Activated naive CD8-positive, alpha-beta T cell (primary cell): Measurements from ENCODE around the gene PRDM16.

Experiments
- H3K27ac Mint-ChIP-seq: one replicate; pipeline ENCODE4 v1.8.0; 2021; ENCODE audit warnings: mixed read lengths
- H3K27me3 Mint-ChIP-seq: one replicate; pipeline ENCODE4 v1.8.0; 2021; ENCODE audit warnings: mixed read lengths
- H3K36me3 Mint-ChIP-seq: one replicate; pipeline ENCODE4 v1.8.0; 2021; ENCODE audit warnings: mixed read lengths
- H3K4me1 Mint-ChIP-seq: one replicate; pipeline ENCODE4 v1.8.0; 2021; ENCODE audit warnings: low read depth, mixed read lengths
- H3K4me3 Mint-ChIP-seq: one replicate; pipeline ENCODE4 v1.8.0; 2021; ENCODE audit warnings: mild to moderate bottlenecking, mixed read lengths
- H3K9me3 Mint-ChIP-seq: one replicate; pipeline ENCODE4 v1.8.0; 2021; ENCODE audit warnings: low read depth, mixed read lengths

The PRDM16 gene

DNA sequence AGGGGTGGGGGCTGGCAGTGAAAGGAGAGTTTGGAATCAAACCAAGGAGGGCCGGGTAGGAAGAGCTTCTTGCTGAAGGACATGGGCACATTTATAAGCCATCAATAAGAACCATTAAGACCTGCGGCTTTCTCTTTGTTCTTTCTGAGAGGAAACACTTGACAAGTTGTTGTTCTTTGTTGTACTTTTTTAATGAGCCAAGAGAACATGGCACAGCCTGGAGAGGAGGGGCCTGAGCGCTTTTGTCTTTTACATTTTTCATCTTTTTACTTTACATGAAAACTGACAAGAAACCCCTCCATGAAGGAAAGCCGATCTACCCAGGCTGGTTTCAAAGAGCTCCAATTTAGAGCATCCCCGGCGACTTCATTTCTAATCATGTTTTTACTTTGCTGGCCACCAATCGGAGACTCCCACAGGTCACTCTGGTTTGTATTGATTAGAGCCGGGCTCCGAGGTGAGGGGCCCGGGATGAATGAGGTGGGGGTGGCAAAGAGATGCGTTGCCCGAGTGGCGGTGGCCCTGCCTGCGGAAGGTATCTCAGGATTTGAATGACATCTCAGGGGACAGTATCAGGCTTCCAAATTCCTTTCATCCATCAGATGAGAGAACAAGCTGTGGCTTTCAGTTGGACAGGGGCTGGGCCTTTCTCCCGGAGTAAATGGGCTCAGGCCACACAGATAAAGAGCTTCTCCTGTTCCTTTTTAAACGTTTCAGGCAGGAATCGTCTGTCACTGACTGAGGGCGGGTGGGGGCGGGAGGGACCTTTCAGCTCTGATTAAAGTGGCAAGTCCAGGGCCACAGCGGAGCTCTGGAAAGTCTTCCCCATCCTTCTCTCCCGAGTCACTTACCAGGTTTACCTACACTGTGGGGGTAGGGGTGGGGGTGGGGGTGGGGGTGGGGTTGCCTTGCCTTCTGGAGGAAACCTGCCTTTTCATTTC, 246.7 kb downstream of the PRDM16 start:
- Mint-ChIP-seq H3K4me3 (no peak overlapping the region), H3K4me1 (peaks cover 12% of the 10 kb centered on the region), H3K36me3 (no peaks in the 10 kb centered on the region), H3K27me3 (peaks cover 2% of the 10 kb centered on the region), H3K27ac (peak overlapping the region; percentile 87), H3K9me3 (no peaks in the 10 kb centered on the region)

DNA sequence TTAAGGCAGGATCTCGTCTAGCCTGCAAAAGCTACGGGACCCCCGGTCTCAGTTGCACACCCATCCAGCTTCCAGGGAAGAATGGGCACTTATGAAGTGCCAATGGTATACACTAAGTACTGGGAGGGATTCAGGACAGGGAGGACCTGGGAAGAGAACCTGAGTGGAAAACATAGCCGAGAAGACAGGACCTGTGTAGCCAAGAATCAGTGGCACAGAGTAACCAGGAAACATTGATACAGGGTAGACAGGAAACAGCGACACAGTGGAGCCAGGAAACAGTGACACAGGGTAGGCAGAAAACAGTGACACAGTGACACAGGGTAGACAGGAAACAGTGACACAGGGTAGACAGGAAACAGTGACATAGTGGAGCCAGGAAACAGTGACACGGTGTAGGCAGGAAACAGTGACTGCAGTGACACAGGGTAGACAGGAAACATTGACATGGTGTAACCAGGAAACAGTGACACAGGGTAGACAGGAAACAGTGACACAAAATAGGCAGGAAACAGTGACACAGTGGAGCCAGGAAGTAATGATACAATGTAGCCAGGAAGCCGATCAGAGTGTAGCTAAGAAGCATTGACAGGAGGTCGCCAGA, 247.4 kb downstream of the PRDM16 start:
- Mint-ChIP-seq H3K4me1 (peaks cover 12% of the 10 kb centered on the region), H3K4me3 (no peak overlapping the region), H3K36me3 (no peaks in the 10 kb centered on the region), H3K27ac (peak overlapping the region; percentile 87), H3K9me3 (no peaks in the 10 kb centered on the region), H3K27me3 (no peaks in the 10 kb centered on the region)

DNA sequence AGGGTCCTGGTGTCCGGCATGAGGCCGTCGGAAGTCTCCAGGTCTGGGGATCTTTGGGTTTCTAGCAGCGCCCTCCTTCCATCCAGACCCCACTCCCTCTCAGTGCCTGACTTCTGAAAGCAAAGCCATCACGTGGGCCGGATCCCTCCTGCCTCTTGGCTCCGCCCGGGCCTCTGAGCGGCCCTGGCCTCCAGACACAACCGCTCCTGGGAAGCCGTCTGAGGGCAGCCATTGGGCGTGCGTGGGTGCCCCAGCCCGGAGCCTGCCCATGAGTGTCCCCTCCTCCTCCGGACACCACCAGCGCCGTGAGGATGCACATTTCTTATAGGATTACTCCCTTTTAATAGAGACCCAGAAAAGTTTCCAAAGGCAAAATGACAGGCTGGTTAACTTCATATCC, 248.5 kb downstream of the PRDM16 start:
- Mint-ChIP-seq H3K36me3 (no peaks in the 10 kb centered on the region), H3K4me3 (no peak overlapping the region), H3K4me1 (peaks cover 12% of the 10 kb centered on the region), H3K27me3 (no peaks in the 10 kb centered on the region), H3K27ac (no peak overlapping the region), H3K9me3 (no peaks in the 10 kb centered on the region)

DNA sequence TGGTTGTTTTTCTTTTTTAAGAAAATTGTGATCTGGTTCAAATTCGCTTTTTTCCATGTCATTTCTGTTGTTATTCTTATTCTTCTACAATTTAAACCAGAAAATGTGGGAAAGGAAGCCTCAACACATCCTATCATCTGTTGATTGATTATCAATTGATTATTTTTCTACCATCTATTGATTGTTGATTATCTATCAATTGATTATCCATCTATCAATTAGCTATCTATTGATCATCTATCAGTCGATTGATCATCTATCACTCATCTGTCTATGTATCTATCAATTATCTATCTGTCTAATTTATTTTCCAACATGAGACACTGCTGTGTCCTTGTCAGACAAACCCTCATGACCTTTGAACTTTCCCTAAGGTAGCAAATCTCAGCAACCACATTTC, 249.3 kb downstream of the PRDM16 start:
- H3K4me3 Mint-ChIP-seq, result no peak overlapping the region
- H3K36me3 Mint-ChIP-seq, result no peaks in the 10 kb centered on the region
- no peaks in the 10 kb centered on the region for H3K9me3 Mint-ChIP-seq
- peaks cover 7% of the 10 kb centered on the region for H3K4me1 Mint-ChIP-seq
- no peaks in the 10 kb centered on the region for H3K27me3 Mint-ChIP-seq
- peak overlapping the region; percentile 10 for H3K27ac Mint-ChIP-seq

DNA sequence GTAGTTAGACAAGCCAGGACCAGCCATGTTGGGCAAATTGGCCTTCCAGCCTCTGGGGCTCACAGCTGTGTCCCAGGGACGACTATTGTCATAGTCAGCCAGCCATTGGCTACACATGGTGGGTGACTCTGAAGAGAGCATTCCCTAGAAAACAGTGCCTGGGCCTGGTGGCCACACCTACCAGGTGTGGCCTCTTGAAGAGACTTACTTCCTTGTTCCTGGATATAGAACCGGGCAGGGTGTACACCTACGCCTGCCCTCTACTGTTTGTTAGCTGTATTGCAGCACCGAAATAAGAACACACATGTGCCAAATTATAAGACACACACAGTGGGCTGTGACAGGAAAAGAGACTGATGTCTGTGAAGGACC, 250.9 kb downstream of the PRDM16 start:
- Mint-ChIP-seq H3K27me3 (peaks cover 2% of the 10 kb centered on the region), H3K4me1 (peaks cover 7% of the 10 kb centered on the region), H3K27ac (peak overlapping the region; percentile 78), H3K9me3 (no peaks in the 10 kb centered on the region), H3K36me3 (no peaks in the 10 kb centered on the region), H3K4me3 (no peak overlapping the region)

DNA sequence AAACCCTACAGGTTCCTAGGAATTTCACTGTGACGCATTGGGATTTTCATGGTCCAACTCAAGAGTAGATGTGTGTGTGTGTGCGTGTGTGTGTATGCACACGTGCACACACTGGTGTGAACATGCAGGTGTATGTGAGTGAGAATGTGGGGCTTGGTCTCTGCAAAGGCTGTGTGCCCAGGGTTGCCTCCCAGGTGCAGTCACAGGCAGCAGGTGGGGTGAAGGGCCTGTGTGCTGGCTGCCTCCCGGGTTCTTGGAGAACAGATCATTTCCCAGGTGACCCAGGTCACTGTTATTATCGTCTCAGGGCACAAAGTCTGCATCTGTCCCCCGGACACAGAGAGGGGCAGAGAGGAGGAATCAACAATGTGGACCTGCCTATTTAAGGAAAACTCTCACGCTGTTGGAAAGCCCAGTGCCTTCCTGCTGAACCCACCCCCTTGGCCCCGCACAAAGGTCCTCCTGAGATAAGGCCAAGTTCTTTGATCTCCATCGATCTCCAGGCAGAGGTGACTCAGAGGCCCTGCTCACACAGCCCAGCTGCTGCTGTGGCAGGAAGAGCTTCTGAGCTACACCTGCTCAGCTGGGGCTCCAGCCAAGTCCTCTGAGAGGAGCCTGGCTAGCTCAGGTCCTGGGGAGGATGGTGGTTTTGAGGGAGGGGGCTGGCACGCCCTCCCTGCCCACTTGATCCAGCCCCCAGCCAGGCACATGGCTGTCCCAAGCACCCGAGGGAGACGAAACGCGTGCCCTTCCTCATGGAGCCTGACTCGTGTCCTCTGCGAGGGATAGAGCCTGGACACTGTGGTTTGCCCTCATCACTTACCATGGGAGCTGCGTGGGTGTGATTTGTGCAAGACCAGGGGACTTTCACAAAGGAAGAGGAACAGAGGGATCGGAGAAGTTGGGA, 251.5 kb downstream of the PRDM16 start:
- Mint-ChIP-seq H3K27ac (peak overlapping the region; percentile 78), H3K4me3 (no peak overlapping the region), H3K27me3 (peaks cover 2% of the 10 kb centered on the region), H3K36me3 (no peaks in the 10 kb centered on the region), H3K4me1 (peaks cover 7% of the 10 kb centered on the region), H3K9me3 (no peaks in the 10 kb centered on the region)

DNA sequence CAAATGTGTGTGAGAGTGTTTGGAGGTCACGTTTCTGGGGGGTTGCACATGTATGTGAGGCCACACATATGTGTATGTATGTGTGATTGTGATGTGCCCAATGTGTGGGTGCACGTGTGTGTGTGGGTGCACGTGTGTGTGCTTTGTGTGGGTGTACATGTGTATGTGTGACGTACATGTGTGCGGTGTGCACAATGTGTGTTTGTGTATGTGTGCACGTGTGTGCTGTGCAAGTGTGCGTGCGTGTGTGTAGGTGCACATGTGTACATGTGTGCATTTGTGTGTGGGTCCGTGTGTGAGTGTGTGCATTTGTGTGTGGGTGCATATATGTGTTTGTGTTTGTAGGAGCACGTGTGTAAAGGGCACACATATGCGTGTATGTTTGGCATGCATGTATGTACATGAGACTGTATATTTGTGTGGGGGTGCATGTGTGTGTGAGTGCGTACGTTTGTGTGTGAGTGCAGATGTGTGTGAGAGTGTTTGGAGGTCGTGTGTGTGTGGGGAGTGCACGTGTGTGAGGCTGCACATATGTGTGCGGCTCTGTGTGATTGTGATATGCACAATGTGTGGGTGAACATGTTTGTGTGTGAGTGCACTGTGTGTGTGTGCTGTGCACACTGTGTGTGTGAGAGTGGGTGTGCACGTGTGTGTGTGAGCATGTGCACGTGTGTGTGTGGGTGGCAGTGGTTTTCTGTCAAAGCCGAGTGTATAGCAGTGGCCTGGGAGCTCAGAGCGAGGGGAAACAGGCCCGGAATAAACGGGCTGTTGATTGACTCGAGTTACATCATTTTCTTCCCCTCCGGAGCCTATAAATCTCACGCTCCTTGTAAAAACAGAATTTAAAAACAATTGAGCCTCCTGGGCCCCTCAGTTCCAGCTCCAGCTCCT, 252.8 kb downstream of the PRDM16 start:
- peaks cover 2% of the 10 kb centered on the region for H3K4me1 Mint-ChIP-seq
- no peak overlapping the region for H3K4me3 Mint-ChIP-seq
- H3K27ac Mint-ChIP-seq, result no peak overlapping the region
- H3K36me3 Mint-ChIP-seq, result no peaks in the 10 kb centered on the region
- no peaks in the 10 kb centered on the region for H3K9me3 Mint-ChIP-seq
- peaks cover 4% of the 10 kb centered on the region for H3K27me3 Mint-ChIP-seq

DNA sequence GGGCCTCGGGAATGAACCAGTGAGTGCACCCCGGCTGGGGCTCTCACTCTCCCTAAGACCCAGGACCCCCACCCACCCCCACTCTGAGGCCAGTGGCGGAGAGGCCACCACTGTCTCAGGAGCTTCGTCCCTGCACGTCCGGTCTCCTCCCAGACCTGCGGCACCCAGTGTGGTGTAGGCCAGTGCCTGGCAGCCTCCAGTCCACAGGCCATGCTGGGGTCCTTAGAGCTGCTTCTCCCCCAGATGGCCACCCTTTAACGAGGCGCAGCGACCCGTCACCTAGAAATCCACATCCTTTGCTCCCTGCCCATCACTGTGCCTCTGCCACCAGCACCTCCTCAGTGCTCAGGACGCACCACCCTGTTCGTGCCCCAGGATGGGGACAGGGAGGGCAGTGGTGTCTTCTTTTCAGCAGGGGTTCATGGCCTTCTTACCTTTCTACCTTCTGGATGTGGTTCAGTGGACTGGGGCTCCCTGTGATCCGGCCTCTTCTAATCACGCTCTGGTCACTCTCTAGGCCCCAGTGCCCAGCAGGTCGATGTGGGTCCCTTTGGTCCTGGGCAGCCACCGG, 253.5 kb downstream of the PRDM16 start:
- H3K4me1 Mint-ChIP-seq, result peaks cover 1% of the 10 kb centered on the region
- H3K4me3 Mint-ChIP-seq, result no peak overlapping the region
- H3K27ac Mint-ChIP-seq, result no peak overlapping the region
- H3K9me3 Mint-ChIP-seq, result no peaks in the 10 kb centered on the region
- peaks cover 4% of the 10 kb centered on the region for H3K27me3 Mint-ChIP-seq
- no peaks in the 10 kb centered on the region for H3K36me3 Mint-ChIP-seq

DNA sequence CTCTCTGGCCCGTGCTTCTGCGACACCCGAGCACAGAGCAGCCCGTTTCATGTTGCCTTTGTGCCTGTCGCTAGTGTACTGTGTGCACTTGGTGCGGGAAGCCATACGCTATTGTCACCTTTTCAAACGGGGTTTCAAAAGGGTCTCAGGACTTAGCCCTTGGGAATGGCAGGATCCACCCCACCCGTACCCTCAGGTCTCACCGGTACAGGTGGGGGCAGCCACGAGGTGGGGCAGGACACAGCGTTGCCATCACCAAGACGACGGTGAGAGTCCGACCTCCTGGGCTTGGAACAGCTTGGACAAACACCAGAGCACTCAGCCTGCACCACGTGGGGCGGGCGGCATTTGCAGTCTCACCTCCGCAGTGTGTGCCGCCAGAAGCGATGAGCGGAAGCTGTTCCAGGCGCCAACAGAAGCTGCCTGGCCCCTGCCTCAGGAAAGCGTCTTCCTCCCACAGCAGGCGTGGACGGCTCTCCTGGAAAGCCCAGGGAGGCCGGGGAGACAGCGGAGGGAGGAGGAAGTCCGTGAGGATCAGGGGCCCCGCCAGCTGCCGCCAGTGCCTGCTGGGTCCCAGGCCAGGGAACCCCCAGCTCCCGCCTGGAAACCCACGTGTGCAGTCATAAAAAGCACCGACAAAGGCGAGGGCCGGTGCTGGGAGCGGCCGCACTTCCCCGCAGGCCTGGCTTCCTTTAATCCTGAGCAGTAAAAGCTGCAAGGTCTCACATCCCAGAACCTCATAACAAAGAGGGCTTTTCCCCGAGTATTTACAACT, 254.2 kb downstream of the PRDM16 start:
- H3K27ac Mint-ChIP-seq, result no peak overlapping the region
- H3K36me3 Mint-ChIP-seq, result no peaks in the 10 kb centered on the region
- no peaks in the 10 kb centered on the region for H3K9me3 Mint-ChIP-seq

DNA sequence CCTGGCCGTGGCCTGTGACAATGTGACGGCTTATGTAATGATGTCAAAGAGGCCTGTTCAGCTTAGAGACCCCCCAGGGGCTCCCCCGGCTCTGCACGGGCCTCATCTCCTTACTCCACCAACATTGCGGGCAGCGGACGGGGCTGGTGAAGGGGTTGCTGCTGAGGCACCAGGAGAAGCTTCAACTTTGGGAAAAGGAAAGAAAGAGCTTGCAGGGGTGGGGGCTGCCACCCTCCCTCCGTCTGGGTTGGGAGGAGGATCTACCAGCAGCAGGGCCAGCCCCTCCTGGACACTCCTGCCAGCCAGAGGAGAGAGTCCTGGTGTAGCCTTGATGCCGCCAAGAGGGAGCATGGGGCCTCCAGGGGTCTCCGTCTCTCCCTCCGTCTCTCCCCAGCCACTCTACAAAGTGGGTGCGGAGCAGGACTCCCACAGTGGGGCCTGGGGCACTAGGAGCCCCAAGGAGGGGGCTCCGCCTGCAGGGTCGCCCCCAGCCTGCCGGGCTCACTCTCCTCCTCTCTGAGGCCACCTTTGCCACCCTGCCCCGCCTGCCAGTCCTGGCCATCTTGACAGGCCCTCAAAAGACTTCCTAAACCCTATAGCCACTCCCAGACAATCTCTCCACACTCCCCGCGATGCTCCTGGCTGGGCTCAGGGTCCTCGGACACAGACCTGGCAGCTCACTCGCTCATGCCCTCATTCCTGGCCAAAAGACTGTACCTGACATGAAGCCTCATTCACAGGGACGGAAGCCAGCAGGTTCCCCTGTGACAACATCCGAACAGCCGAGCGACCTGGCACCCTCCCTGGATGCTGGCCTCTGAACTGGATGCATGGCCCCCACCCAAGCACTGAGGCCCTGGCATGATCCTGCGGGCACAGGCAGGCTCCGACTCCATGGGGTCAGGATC, 255.0 kb downstream of the PRDM16 start:
- Mint-ChIP-seq H3K4me1 (peaks cover 1% of the 10 kb centered on the region), H3K27me3 (peaks cover 6% of the 10 kb centered on the region), H3K36me3 (no peaks in the 10 kb centered on the region), H3K27ac (no peak overlapping the region), H3K4me3 (no peak overlapping the region), H3K9me3 (no peaks in the 10 kb centered on the region)

More for the DNA sequence above, 254.2 kb downstream of the PRDM16 start:
- H3K4me3 Mint-ChIP-seq, result no peak overlapping the region
- peaks cover 1% of the 10 kb centered on the region for H3K4me1 Mint-ChIP-seq
- peaks cover 5% of the 10 kb centered on the region for H3K27me3 Mint-ChIP-seq

DNA sequence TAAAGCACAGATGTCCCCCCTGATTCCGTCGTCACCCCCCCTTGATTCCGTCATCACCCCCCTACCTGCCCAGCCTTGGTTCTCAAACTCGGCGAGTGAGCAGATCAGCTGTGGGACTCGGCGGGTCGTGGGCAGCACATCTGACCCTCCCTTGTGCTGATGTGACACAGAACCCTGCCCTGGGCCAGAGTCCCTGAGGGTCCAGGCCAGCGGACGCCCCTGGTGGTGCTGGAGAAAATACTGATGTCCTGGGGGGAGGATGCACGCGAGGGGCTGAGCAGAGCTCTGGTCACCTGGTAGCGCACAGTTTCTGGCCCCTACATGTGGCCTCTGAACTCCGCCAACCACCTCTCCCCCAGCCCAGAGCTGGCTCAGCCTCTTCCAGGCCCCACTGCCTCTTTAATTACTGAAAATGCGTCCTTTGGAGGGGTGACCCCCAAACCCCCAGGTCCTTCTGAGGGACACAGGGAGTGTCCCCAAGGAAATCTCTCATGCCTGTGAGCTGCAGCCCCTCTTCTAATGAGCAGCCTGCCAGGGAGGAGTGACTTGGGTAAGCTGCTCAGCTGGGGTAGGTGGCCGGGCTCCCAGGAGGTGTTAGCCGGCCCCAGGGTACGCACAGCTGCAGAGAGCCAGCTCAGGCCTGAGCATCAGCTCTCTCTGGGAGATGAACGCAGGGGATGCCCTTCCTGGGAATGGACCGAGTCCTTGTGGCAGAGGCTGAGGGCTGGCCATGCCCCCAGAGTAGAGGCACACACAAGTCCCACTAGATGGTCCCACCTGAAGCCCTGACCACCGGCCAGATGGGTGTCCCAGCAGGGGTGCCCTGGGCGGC, 255.9 kb downstream of the PRDM16 start:
- Mint-ChIP-seq H3K27ac (no peak overlapping the region), H3K9me3 (no peaks in the 10 kb centered on the region), H3K4me3 (no peak overlapping the region), H3K27me3 (peaks cover 6% of the 10 kb centered on the region), H3K36me3 (no peaks in the 10 kb centered on the region), H3K4me1 (peaks cover 1% of the 10 kb centered on the region)
